ENCODE measurements around the gene EYS.

DNA sequence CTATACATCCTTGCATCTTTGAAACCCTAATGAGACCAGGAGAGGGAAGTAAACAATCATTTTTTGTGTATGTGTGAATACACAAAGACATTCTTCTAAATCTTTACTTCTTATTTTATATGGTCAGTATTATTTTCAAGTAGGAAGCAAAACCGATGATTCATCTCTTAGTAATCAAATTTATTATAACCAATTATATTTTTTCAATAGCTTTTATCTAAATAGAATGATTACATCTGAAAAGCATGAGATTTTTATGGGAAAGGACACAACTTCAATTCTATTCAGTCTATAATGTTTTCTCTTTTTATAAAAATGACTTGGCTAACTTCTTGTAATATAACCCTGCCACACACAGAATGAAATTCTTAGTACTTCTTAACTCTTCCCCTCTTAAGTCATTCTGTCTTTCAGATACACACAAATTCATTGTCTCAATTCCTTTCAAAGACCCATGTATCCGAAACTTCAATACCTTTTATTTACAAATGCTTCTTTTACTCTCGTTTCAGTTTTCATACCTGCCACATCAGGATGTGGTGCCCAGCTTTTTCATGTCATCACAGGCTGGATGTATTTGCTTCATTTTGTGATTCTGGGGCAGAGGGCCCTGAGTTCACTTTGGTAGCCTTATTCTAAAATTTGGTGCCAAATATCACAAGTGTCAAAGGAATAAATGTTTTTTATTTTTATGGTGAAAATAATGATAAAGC lies 1844.4 kb downstream of the EYS start:
- TF ChIP-seq CREB3L1 (IDR thresholded peaks at IDR 0.05; ENCODE audit: borderline replicate concordance, low read depth), result no peak
- no peak for TF ChIP-seq CBX1 (IDR thresholded peaks at IDR 0.05; ENCODE audit: low read depth)
- TF ChIP-seq ZBTB33 (CRISPR knock-in tag; IDR thresholded peaks at IDR 0.05), result no peak
